OCI-LY7 (cell line): ENCODE data around the gene TMEM179.

Source experiments
- EZH2phosphoT487 ChIP-seq: fragments of 200-600 bp; sonication (generic); IDR thresholded peaks from 2 replicates; pipeline ENCODE4 v1.6.1; 2018; ENCODE audit warnings: low read depth, borderline replicate concordance, mild to moderate bottlenecking, mixed run types, antibody characterized with exemption, low read length, moderate library complexity, mixed read lengths
- TF ChIP-seq, protein P1 (sequence below): fragments of 200-600 bp; sonication (generic); conservative IDR thresholded peaks from 2 replicates; pipeline ENCODE4 v1.5.1; 2014; ENCODE audit warnings: mild to moderate bottlenecking, antibody characterized with exemption, low read length, moderate library complexity, mixed read lengths

DNA sequence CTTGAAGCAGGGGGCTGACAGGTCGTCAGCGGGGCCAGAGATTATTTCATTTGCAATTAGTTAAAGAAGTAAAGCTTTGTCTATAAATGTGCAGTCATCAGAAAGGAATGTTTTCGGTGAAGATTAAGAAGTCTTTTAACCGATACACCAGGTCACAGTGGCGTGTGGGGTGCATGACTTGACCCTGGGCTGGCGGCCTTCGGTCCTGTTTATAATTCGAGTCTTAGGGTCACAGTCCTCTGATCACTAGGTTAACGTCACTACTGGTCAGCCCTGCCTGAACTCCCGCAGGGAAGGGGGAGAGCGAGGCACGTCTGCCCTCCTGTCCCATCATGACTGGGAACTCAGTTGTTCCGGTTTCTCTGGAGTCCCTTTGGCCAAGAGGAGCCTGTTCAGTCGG lies 30.0 kb downstream of the TMEM179 start:
- TF ChIP-seq, protein P1, sequence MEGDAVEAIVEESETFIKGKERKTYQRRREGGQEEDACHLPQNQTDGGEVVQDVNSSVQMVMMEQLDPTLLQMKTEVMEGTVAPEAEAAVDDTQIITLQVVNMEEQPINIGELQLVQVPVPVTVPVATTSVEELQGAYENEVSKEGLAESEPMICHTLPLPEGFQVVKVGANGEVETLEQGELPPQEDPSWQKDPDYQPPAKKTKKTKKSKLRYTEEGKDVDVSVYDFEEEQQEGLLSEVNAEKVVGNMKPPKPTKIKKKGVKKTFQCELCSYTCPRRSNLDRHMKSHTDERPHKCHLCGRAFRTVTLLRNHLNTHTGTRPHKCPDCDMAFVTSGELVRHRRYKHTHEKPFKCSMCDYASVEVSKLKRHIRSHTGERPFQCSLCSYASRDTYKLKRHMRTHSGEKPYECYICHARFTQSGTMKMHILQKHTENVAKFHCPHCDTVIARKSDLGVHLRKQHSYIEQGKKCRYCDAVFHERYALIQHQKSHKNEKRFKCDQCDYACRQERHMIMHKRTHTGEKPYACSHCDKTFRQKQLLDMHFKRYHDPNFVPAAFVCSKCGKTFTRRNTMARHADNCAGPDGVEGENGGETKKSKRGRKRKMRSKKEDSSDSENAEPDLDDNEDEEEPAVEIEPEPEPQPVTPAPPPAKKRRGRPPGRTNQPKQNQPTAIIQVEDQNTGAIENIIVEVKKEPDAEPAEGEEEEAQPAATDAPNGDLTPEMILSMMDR = no peak
- no peak for TF ChIP-seq EZH2phosphoT487
